HepG2 (cell line): ENCODE data around the gene SETD5. TPM values are rescaled to one million over a fixed set of nuclear protein-coding genes. Genes with fewer than 3 reads are reported as not detected.

Source experiments
- E2F5 ChIP-seq: sonication (generic); formaldehyde crosslinking; conservative IDR thresholded peaks from 2 replicates; pipeline ENCODE4 v1.4.0; 2020; ENCODE audit warnings: missing genetic modification reagents
- GATA4 ChIP-seq: sonication (generic); IDR thresholded peaks from 2 replicates; pipeline ENCODE4 v1.6.1; 2016; ENCODE audit warnings: antibody characterized with exemption, low read depth, borderline replicate concordance
- HMG20A ChIP-seq: IDR thresholded peaks from 2 replicates; pipeline ENCODE4 v1.6.1; 2016; ENCODE audit warnings: borderline replicate concordance
- HMG20B ChIP-seq: conservative IDR thresholded peaks from 2 replicates; pipeline ENCODE4 v1.6.1; 2016; ENCODE audit warnings: missing genetic modification reagents, missing compliant biosample characterization
- KDM4B ChIP-seq: sonication (generic); formaldehyde crosslinking; IDR thresholded peaks from 2 replicates; pipeline ENCODE4 v1.4.0; 2020; ENCODE audit warnings: missing genetic modification reagents
- MEIS1 ChIP-seq: sonication (generic); formaldehyde crosslinking; IDR thresholded peaks from 2 replicates; pipeline ENCODE4 v1.9.0; 2021; ENCODE audit warnings: mild to moderate bottlenecking, missing genetic modification reagents, moderate library complexity, borderline replicate concordance
- MEIS2 ChIP-seq: sonication (generic); formaldehyde crosslinking; IDR thresholded peaks from 2 replicates; pipeline ENCODE4 v1.9.0; 2021; ENCODE audit warnings: mild to moderate bottlenecking, missing genetic modification reagents
- NCOA1 ChIP-seq: sonication (generic); formaldehyde crosslinking; IDR thresholded peaks from 2 replicates; pipeline ENCODE4 v1.9.0; 2021; ENCODE audit warnings: missing genetic modification reagents
- NFIB ChIP-seq: sonication (generic); formaldehyde crosslinking; IDR thresholded peaks from 2 replicates; pipeline ENCODE4 v1.9.0; 2021; ENCODE audit warnings: missing genetic modification reagents, mild to moderate bottlenecking, borderline replicate concordance
- RBAK ChIP-seq: sonication (generic); formaldehyde crosslinking; IDR thresholded peaks from 2 replicates; pipeline ENCODE4 v1.5.1; 2020; ENCODE audit warnings: mild to moderate bottlenecking, missing genetic modification reagents
- RXRB ChIP-seq: IDR thresholded peaks from 2 replicates; pipeline ENCODE4 v1.6.1; 2016; ENCODE audit warnings: borderline replicate concordance, missing genetic modification reagents, missing compliant biosample characterization
- SMAD3 ChIP-seq: sonication (generic); formaldehyde crosslinking; IDR thresholded peaks from 2 replicates; pipeline ENCODE4 v1.4.0; 2020; ENCODE audit warnings: missing genetic modification reagents
- TEAD2 ChIP-seq: sonication (generic); formaldehyde crosslinking; IDR thresholded peaks from 2 replicates; pipeline ENCODE4 v1.9.0; 2021; ENCODE audit warnings: missing genetic modification reagents
- THAP11 ChIP-seq: IDR thresholded peaks from 2 replicates; pipeline ENCODE4 v1.6.1; 2016; ENCODE audit warnings: missing biosample characterization, missing genetic modification reagents
- TRIM24 ChIP-seq: sonication (generic); formaldehyde crosslinking; IDR thresholded peaks from 2 replicates; pipeline ENCODE4 v1.8.0; 2022; ENCODE audit warnings: mild to moderate bottlenecking, missing genetic modification reagents
- ZIK1 ChIP-seq: sonication (generic); formaldehyde crosslinking; IDR thresholded peaks from 2 replicates; pipeline ENCODE4 v1.5.0; 2020; ENCODE audit warnings: mild to moderate bottlenecking, low read depth, missing genetic modification reagents, borderline replicate concordance
- ZNF44 ChIP-seq: sonication (generic); formaldehyde crosslinking; IDR thresholded peaks from 2 replicates; pipeline ENCODE4 v1.5.1; 2020; ENCODE audit warnings: mild to moderate bottlenecking, missing genetic modification reagents
- ZNF574 ChIP-seq: sonication (generic); formaldehyde crosslinking; IDR thresholded peaks from 2 replicates; pipeline ENCODE4 v1.4.0; 2020; ENCODE audit warnings: missing genetic modification reagents
- ZNF619 ChIP-seq: sonication (generic); formaldehyde crosslinking; IDR thresholded peaks from 2 replicates; pipeline ENCODE4 v1.4.0; 2020; ENCODE audit warnings: mild to moderate bottlenecking, missing genetic modification reagents
- ZNF768 ChIP-seq: sonication (generic); formaldehyde crosslinking; IDR thresholded peaks from 2 replicates; pipeline ENCODE4 v1.4.0; 2020; ENCODE audit warnings: missing genetic modification reagents
- ZNF788 ChIP-seq: sonication (generic); formaldehyde crosslinking; IDR thresholded peaks from 2 replicates; pipeline ENCODE4 v1.5.0; 2020; ENCODE audit warnings: mild to moderate bottlenecking, missing genetic modification reagents, borderline replicate concordance
- polyA plus RNA-seq, 8 experiments: library from polyadenylated mRNA; depleted of rRNA in 3 of 8; stranded (reverse) in 7 of 8; unstranded in 1 of 8; fragments of >200 nt; fragmentation: Illumina TruSeq in 4 of 8; extraction: Trizol in 4 of 8; gene quantifications; 2 replicates each; pipeline versions ENCODE4 v1.2.1 to v1.2.3, GENCODE V29; 2011 to 2016; ENCODE audit warnings: low read depth in 4 of 8, missing spikeins in 1 of 8, mixed read lengths in 1 of 8; ENCODE audit not compliant: insufficient read depth in 1 of 8
- total RNA-seq, 5 experiments: library from RNA; depleted of rRNA; stranded (reverse); fragments of >200 nt; fragmentation: Illumina TruSeq; extraction: Trizol; gene quantifications; 2 replicates each; pipeline ENCODE4 v1.2.3, GENCODE V29; 2016; ENCODE audit warnings: low read depth in 1 of 5
- TF ChIP-seq, protein P1 (sequence below): sonication (generic); formaldehyde crosslinking; conservative IDR thresholded peaks from 2 replicates; pipeline ENCODE4 v1.5.0; 2020; ENCODE audit warnings: missing genetic modification reagents
- TF ChIP-seq, protein P2 (sequence below): sonication (generic); formaldehyde crosslinking; IDR thresholded peaks from 2 replicates; pipeline ENCODE4 v1.5.0; 2020; ENCODE audit warnings: missing genetic modification reagents, mild to moderate bottlenecking, borderline replicate concordance
- TF ChIP-seq, protein P3 (sequence below): IDR thresholded peaks from 2 replicates; pipeline ENCODE4 v1.6.1; 2016; ENCODE audit warnings: control low read depth

SETD5 gene
- total and polyA plus RNA-seq, 2 of the 13 experiments (the other 11 are each of a cell fraction or from before 2014, with no cell fraction given) = 46.8 to 95.8 TPM

GRCh38 chr3:9396632-9397331 lies 633 bp upstream of the SETD5 start (continued):
- TF ChIP-seq ZNF788 (CRISPR knock-in tag) (peak; percentile 52; the same call in 1 of the 2 replicates), ZIK1 (CRISPR knock-in tag) (peak; percentile 89), NCOA1 (CRISPR knock-in tag) (no peak), HMG20B (CRISPR knock-in tag) (no peak), RBAK (CRISPR knock-in tag) (no peak), HMG20A (CRISPR knock-in tag) (no peak), E2F5 (CRISPR knock-in tag) (peak; percentile 93), SMAD3 (CRISPR knock-in tag) (peak; percentile 70; the same call in 1 of the 2 replicates), TRIM24 (no peak), RXRB (CRISPR knock-in tag) (peak; percentile 27; the same call in 1 of the 2 replicates), MEIS1 (CRISPR knock-in tag) (0 out of 2 replicates have a peak, but pooled peaks have one; percentile 36), TEAD2 (CRISPR knock-in tag) (no peak), THAP11 (CRISPR knock-in tag) (peak; percentile 88), ZNF574 (peak; percentile 71), KDM4B (CRISPR knock-in tag) (no peak), ZNF619 (no peak), ZNF44 (CRISPR knock-in tag) (0 out of 2 replicates have a peak, but pooled peaks have one; percentile 49), MEIS2 (CRISPR knock-in tag) (0 out of 2 replicates have a peak, but pooled peaks have one; percentile 63), ZNF768 (CRISPR knock-in tag) (0 out of 2 replicates have a peak, but pooled peaks have one; percentile 7), GATA4 (no peak), NFIB (CRISPR knock-in tag) (no peak)
- TF ChIP-seq, protein P1, sequence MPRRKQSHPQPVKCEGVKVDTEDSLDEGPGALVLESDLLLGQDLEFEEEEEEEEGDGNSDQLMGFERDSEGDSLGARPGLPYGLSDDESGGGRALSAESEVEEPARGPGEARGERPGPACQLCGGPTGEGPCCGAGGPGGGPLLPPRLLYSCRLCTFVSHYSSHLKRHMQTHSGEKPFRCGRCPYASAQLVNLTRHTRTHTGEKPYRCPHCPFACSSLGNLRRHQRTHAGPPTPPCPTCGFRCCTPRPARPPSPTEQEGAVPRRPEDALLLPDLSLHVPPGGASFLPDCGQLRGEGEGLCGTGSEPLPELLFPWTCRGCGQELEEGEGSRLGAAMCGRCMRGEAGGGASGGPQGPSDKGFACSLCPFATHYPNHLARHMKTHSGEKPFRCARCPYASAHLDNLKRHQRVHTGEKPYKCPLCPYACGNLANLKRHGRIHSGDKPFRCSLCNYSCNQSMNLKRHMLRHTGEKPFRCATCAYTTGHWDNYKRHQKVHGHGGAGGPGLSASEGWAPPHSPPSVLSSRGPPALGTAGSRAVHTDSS (CRISPR knock-in tag) = no peak
- TF ChIP-seq, protein P2, sequence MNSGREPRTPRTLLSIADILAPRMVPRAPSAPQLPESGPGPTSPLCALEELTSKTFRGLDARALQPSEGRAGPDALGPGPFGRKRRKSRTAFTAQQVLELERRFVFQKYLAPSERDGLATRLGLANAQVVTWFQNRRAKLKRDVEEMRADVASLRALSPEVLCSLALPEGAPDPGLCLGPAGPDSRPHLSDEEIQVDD (CRISPR knock-in tag) = no peak; the same call in 1 of the 2 replicates
- TF ChIP-seq, protein P3, sequence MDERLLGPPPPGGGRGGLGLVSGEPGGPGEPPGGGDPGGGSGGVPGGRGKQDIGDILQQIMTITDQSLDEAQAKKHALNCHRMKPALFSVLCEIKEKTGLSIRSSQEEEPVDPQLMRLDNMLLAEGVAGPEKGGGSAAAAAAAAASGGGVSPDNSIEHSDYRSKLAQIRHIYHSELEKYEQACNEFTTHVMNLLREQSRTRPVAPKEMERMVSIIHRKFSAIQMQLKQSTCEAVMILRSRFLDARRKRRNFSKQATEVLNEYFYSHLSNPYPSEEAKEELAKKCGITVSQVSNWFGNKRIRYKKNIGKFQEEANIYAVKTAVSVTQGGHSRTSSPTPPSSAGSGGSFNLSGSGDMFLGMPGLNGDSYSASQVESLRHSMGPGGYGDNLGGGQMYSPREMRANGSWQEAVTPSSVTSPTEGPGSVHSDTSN (CRISPR knock-in tag) = peak; percentile 92
